NCI-H774 (cell line): ENCODE results near the gene DYNC1LI1.
"Not testable (repeated sequence)": the region's sequence is repeated elsewhere in the genome, so short reads cannot be mapped to it uniquely, and the experiment has no call there.

Experiments
- DNase-seq: peaks from one replicate; lab custom pipeline; 2025; lab: John Stamatoyannopoulos, UW

Gene DYNC1LI1

DNA sequence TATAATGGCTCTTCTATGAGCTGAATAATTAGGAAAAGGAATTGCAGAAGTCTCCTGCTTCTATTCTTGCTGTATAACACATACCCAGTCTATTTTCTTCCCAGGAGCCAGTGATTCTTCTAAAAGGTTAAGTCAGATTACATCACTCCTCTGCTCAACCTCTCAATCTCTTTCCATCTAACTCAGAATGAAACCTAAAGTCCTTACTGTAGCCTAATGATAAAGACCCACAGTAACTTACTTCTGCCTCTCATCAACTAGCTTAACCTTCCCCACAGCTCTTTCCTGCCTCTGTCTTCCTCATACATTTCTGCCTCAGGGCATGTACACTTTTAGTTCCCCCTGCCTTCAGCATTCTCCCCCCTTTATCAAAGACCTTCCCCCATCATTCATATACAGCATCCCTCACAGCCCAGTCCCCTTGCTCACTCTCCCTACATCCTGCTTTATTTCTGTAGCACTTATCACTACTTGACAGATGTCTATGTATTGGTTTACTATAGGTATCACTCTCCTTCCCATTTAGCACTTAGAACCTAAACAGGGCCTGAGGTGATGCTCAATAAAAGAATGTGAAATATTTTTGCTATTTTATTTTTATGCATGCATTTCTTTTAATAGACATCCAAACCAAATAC lies 39.5 kb downstream of the DYNC1LI1 start:
- no peak for DNase-seq

DNA sequence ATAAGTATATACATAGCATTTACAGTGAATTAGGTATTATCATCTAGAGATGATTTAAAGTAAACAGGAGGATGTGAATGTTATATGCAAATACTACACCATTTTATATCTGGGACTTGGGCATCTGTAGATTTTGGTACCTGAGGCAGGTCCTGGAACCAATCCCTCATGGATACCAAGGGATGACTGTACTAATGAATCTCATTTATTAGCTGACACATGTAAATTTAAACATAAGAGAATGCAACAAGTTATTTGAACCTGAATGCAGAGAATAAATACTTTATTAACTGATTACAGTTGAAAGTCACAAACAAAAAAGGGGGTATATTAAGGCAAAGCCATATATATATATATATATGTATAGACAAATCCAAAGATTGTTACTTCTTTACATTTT lies 44.9 kb downstream of the DYNC1LI1 start:
- no peak for DNase-seq

DNA sequence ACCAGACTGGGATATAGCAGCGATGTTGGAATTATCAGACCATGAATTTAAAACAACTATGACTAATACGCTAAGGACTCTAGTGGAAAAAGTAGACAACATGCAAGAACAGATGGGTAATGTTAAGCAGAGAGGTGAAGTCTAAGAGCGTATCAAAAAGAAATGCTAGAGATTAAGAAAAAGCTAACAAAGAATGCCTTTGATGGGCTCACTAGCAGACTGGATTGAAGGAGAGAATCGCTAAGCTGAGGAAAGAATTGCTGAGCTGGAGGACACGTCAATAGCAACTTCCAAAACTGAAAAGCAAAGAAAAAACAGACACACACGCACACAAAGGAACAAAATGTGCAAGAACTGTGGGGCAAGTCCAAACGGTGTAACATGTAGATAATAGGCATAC lies 48.0 kb downstream of the DYNC1LI1 start:
- no peak for DNase-seq

DNA sequence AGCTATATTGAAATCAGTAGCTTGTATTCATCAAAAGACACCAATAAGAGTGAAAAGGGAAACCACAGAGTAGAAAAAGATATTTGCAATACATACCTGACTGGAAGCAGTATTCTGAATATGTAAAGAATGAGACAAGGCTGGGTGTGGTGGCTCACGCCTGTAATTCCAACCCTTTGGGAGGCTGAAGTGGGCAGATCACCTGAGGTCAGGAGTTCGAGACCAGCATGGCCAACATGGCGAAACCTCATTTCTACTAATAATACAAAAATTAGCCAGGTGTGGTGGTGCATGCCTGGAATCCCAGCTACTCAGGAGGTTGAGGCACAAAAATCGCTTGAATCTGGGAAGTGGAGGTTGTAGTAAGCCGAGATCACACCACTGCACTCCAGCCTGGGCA lies 51.7 kb downstream of the DYNC1LI1 start:
- not testable (repeated sequence) for DNase-seq

DNA sequence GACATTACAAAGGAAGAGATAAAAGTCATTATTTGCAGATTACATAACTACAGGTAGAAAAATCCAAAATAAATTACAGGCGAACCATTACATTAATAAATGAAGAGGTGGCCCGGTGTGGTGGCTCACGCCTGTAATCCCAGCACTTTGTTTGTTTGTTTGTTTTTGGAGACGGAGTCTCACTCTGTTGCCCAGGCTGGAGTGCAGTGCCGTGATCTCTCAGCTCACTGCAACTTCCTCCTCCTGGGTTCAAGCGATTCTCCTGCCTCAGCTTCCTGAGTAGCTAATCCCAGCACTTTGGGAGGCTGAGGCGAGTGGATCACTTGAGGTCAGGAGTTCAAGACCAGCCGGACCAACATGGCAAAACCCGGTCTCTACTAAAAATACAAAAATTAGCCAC lies 53.9 kb downstream of the DYNC1LI1 start:
- not testable (repeated sequence) for DNase-seq

DNA sequence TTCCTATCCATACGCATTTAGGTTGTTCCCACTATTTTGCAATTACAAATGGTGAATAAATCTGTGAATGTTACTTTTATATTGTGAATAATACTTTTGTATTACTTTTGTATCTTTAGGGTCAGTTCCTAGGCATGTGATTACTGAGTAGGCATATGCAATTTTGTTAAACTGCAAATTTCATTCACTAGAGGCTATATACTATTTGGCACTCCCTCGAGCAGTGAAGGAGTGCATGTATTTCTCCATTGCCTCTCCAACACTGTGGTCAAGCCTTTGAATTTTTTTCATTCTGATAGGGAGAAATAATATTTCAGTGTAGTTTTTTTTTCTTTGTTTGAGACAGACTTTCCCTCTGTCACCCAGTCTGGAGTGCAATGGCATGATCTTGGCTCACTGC lies 59.7 kb downstream of the DYNC1LI1 start:
- DNase-seq, result no peak

DNA sequence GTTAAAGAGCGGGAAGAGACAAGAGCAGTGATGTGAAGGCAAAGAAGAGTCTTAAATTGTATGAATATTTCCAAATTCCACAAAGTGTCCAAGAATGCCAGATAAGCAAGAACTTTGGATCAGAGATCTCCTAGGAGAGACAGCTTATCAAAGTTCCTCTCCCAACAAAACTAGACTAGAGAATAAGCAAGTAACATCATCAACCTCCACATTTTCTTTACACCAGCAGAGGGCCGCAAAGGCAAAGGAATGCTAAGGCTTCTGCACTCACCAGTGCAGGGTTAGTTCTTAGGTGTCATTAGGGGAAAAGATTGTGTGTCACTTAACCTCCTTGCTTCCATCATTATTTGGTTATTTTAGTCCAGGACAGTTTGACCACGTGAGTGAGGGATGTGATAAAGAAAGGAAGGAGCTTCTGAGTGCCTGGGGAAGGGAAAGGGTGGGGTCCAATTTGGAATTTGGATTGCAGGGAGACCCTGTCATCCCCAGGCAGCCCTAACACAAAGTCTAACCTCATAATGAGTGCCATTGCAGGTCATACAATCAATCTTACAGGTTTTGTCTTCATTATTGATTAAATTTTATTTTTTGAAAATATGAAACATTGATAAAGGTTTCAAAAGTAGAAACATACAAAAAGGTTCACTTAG lies 60.5 kb downstream of the DYNC1LI1 start:
- DNase-seq, result peak; percentile 0

DNA sequence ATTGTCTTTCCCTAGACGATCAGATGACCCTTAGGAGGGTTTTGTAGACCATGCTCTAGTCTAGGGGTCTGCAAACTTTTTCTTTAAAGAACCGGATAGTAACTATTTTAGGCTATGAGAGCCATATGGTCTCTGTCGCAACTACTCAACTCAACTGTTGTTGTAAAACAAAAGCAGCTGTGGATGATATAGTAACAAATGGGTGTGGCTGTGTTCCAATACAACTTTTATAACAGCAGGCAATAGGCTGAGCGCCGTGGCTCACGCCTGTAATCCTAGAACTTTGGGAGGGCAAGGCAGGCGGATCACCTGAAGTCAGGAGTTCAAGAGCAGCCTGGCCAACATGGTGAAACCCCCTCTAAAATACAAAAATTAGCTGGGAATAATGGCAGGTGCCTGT lies 61.9 kb downstream of the DYNC1LI1 start:
- no peak for DNase-seq

DNA sequence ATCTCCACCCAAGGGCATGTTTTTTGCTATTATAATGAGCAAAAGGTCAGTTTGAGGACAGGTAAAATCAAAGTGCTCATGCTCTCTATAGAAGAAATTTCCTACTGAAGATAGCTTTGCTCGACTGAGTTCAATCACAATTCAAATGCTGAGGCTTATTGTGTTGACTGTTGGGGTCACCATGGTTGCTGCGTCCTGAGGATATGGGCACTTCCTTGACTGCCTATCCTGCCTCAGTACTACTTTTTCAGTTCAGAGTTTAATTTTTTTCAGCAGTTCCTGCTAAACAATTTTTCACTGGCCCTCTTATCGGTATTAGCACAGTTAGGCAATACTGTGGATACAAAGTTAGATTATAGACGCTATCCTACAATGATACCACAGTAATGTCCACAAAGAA lies 64.2 kb downstream of the DYNC1LI1 start:
- DNase-seq, result no peak

DNA sequence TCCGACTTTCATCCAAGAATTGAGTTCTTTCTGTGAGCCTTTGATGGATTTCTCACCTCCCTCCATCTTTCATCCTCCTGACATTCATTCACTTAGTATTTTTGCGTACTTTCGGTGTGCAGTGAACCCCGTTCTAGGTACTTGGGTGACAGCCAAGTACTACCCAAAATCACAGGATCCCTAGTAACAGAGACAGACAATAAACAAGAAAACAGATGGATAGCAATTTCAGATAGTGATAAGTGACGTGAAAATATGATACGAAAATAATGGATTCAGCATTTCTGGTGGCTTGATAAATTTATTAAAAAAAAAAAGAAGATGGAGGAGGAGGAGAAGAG lies 67.7 kb downstream of the DYNC1LI1 start:
- DNase-seq, result no peak

DNA sequence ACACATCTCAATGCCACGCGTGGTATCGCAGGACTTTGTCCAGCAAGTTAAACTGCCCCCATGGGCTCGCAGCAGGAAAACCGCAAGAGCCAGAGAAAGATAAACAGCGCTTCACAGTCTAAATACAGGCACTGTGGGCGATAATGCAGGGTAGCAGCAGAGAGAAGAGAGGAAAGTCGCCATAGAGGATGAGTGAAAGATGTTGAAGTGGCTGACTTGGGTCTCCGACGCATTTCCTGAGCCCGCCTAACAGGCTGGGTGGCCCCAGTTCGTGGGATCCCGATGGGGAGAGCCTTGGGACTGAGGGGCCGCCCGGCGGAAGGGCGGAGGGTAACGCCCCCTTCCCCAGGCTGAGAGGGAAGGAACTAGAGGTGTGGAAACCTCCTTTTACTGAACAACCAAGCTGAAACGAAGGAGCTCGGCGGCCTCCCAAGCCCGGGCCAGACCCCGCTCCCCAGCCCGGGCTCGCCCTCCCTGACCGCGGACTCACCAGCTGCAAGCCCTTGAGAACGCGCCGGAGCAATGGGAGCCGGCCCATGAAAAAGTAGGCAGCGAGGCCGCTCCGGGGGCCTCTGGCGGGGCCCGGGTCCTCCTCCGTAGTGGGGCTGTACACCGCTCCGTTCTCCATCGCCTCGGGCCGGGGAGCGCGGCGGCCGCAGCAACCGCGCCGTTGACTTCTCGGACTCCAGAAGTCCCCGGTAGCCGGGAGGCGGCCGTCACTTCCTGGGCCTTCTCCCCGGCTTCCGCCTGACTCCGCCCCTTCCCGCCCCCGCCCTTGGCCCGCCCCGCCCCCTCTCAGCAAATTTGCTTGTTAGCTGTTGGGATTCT lies 68.3 kb downstream of the DYNC1LI1 start, which contains the start of gene CMTM6:
Gene CMTM6 (minus strand): TSS at position 735 of the 828 bp plus-strand sequence. CDS start 107 bp downstream, at position 628.
- DNase-seq, result peak; percentile 23

DNA sequence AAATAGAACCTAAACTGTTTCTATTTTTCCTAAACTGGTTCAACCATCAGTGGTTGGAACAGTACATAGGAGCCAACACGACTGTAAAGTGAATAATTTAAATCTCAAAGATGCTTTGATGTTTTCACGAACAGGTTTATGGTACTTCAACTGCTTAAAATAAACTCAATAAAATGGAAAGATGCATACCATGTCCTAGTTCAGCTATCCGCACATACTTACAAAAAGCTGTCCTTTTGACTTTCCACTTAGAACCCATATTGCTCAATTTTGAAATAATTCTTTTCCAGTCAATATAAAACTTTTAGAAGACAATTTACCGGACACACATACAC lies 68.9 kb downstream of the DYNC1LI1 start:
- DNase-seq, result no peak

DNA sequence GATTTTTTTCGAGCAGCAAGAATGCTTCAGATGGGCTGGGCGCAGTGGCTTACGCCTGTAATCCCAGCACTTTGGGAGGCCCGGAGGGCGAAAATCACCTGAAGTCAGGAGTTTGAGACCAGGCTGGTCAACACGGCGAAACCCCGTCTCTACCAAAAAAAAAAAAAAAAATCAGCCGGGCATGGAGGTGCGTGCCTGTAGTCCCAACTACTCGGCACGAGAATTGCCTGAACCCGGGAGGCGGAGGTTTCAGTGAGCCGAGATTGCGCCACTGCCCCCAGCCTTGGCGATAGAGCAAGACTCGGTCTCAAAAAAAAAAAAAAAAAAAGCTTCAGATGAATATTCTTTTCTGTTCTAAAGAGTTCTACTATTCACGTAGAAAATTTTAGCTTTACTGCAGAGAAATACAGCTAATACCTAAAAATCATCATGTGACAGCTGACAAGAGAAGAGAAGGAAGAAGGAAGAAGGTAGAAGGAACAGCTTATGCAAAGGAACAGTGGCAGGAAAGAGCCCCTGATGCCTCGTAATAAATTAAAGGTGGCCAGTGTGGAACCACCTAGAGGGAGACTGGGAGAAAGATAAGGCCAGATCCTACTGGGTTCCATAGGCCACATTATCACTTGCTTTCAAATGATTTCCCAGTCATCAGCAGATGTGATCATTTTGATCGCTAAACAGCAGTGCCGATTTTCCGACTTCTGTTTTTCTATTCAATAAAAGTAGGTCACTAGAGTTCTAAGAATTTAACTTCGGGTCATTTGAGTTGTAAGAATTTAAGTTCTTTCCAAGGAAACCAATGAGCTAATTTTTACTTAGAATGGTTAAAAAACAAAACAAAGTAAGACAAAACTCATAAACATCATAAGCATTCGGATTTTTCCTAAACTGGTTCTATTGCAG lies 69.5 kb downstream of the DYNC1LI1 start:
- DNase-seq, result no peak

DNA sequence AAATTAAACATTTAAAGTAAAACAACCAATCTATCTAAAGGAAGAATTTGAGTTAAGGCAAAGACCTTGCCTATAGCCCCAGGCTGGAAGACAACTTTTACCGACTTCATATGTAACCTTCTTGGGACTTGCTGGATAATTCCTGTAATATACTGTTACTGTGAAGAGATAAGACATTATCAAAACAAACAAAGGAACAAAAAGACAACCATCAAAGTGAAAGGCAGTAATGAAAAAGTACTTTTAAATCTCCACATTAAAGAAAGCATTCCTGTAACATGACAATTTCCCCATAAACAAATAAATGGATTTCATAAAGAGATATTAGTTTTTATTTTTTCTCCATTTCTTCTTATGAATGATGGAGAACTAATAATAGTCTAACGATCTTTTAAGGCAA lies 70.4 kb downstream of the DYNC1LI1 start:
- no peak for DNase-seq

DNA sequence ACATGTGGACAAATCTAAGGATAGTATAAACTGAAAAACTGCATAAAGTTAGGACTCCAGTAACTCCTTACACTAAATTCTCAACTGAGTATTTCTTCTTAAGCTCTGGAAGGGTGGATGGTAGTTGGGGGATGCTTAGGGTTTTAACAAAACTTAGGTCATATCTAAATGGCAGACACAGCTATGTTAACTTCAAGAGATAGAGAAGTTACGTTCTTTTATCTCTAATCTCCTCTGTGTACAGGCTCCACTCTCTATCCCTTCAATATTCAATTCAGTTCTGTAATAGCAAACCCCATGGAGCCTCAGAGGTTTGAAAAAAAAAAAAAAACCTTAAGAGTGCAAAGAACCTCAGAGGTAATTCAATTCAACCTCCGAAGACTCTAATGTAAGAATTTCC lies 71.1 kb downstream of the DYNC1LI1 start:
- DNase-seq, result no peak

DNA sequence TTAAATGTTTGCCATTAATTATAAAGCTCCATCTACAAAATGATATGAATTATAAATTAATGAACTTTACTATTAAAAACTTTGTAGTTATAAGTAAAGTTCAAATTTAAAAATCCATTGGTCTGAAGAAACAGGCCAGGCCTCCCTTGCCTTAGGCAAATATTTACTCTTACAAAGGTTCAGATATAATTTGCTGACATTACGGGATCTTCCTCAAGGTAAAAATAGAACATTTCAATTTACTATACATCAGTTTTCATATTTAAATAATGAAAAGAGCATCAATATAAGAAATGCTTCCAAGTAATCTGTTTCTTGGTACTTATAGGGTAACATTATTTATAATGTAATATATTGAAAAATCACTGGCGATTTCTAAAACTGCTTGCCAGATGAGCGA lies 71.7 kb downstream of the DYNC1LI1 start:
- DNase-seq, result no peak

DNA sequence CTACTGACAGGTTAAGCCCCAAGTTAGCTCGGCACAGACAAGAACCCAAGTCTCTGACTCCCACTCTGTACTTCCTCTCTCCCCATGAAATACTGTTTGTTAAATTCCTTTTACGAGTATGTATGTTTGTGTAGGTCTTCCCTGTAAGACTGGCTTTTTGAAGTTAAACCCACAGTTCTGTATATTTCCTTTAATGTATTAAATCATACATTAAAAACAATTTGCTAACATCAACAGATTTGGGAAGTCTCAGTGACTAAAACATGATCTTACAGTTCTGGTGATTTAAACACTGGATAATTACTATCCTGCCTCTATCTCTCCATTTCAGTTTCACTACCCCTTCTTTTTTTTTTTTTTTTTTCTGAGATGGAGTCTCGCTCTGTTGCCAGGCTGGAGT lies 72.4 kb downstream of the DYNC1LI1 start:
- DNase-seq, result no peak

DNA sequence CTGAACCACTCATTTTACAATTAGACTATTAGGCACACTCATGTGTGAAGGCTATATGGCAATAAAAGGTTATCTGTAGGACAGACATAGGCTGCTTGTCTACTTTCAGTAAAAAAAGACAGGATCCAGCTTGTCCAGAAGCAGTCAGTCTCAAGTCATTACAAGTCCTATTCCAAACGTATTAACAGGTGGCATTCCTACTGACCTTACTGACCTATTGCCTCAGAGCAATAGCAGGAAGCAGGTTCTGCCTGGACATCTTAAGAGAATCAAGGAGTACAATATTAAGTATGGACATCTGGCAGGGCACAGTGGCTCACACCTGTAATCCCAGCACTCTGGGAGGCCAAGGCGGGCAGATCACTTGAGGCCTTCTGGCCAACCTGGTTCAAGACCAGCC lies 75.0 kb downstream of the DYNC1LI1 start:
- no peak for DNase-seq

DNA sequence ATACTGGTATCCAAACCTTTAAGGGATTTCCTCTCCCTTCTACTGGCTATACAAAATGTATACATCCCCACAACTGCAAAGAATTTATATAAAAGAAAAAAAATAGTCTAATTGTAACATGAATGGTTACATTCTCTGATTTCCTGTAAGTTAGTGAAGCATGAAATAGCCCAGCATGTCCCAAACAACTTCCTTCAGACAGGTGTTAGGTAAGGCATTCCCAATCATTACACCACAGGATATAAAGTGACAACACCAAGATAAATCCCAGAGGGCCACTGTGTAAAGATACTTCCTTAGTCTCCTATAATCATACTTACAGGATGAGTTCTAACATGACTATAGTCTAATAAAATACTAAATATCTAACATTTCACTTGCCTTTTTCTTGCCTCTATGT lies 75.6 kb downstream of the DYNC1LI1 start:
- no peak for DNase-seq

DNA sequence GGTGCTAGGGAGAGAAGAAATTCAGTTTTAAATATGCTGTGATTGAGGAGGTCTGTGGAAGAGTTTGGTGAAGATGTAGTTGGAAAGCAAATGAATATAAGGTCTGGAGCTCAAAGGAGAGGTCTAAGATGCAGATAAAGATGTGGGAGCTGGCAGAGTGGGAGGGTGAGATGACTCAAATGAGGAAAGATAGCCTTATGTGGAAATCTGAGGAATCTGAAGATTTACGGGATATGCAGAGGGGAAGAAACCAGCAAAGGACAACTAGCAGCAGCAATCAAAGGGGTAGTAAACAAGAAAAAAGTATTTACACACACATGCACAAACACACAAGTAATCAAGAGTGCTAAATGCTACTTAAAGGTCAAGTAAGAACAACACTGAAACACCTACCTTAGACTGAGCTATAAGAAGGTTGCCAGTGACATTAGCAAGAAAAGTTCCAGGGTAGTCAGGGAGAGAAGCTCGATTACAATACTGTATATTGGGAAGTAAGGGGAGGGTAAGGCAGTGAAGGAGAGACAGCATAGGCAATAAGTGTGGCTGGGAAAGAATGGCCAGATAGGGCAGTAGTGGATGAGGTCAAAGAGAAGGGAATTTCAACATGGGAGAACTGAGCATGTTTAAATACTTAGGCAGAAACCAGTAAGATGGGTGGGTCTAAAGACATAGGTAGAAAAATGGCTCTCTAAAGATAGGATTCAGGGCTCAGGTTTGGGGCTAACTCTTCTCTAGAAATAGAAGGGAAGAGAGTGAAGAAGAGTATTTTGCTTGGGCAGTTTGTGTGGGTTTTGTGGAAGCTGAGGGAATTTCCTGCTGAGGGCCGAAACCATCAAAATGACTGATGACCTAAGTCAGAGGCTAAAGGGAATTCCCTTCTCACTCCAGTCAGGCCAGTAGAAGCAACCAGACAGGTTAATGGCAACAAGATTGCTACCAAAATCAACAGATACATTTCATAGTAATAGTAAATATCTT lies 76.9 kb downstream of the DYNC1LI1 start:
- DNase-seq, result no peak
